ENCODE data around the gene UFM1. TPM values are rescaled to one million over a fixed set of nuclear protein-coding genes. Genes with fewer than 3 reads are reported as not detected.
"Not testable (repeated sequence)": the region's sequence is repeated elsewhere in the genome, so short reads cannot be mapped to it uniquely, and the experiment has no call there.

Gene UFM1
- total RNA-seq, 2 experiments from 2014 or later, result 46.7 to 47.1 TPM

DNA sequence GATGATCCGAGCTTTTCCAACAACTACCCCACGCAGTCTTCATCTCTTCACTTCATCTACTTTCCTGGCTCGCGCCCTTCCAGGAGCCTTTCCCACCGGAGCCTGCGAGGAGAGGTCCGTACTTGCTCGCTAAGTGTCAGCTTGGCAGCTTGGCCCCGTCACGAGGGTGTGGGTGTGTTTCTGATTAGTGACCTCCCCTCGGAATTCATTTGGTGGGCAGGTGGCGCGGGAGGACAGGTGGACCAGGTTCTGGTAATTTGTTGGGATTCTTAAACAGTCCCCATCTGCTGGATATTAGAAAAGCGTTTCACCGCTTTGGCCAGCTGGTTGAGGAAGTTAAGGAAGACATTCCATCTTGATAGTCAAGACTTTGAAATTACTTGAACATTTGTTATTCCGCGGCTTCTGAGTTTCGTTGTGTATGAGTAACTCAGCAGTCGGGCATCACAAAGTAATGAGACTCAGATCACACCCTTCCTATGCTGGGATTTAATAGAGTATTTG lies 515 bp downstream of the UFM1 start:
- peaks cover 30% of the 10 kb centered on the region for H3K4me1 Mint-ChIP-seq
- peaks cover 28% of the 10 kb centered on the region for H3K36me3 Mint-ChIP-seq
- H3K4me3 Mint-ChIP-seq, result peak overlapping the region; percentile 99
- no peaks in the 10 kb centered on the region for H3K9me3 Mint-ChIP-seq
- H3K27ac Mint-ChIP-seq, result peak overlapping the region; percentile 97
- DNase-seq, result peak; percentile 58
- no peaks in the 10 kb centered on the region for H3K27me3 Mint-ChIP-seq

GRCh38 chr13:38355595-38356119 lies 6.0 kb downstream of the UFM1 start:
- Mint-ChIP-seq H3K4me1 (peaks cover 32% of the 10 kb centered on the region), H3K9me3 (no peaks in the 10 kb centered on the region), H3K27ac (no peak overlapping the region), H3K4me3 (no peak overlapping the region), H3K27me3 (no peaks in the 10 kb centered on the region), H3K36me3 (peaks cover 33% of the 10 kb centered on the region)
- DNase-seq, result no peak

DNA sequence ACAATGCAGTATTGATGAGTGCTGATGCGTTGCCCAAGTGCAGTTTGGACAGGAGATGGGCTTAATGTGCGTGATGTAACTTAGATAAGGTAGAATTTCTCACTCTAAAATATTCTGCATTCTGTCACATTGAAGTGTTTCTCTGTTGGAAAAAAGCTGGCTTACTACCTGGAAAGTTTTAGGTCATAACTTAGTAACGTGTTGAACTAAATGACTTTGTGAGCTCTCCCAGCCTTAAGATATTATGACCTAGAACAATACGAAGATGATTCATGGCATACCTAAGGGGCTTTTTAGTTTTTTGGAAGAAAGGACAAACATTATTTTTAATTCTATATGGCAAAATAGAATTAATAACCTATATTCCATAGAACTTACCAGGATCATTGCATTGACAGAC lies 9.0 kb downstream of the UFM1 start:
- Mint-ChIP-seq H3K4me3 (no peak overlapping the region), H3K36me3 (peaks cover 30% of the 10 kb centered on the region), H3K9me3 (no peaks in the 10 kb centered on the region), H3K4me1 (peaks cover 11% of the 10 kb centered on the region), H3K27me3 (no peaks in the 10 kb centered on the region), H3K27ac (no peak overlapping the region)
- DNase-seq, result no peak

DNA sequence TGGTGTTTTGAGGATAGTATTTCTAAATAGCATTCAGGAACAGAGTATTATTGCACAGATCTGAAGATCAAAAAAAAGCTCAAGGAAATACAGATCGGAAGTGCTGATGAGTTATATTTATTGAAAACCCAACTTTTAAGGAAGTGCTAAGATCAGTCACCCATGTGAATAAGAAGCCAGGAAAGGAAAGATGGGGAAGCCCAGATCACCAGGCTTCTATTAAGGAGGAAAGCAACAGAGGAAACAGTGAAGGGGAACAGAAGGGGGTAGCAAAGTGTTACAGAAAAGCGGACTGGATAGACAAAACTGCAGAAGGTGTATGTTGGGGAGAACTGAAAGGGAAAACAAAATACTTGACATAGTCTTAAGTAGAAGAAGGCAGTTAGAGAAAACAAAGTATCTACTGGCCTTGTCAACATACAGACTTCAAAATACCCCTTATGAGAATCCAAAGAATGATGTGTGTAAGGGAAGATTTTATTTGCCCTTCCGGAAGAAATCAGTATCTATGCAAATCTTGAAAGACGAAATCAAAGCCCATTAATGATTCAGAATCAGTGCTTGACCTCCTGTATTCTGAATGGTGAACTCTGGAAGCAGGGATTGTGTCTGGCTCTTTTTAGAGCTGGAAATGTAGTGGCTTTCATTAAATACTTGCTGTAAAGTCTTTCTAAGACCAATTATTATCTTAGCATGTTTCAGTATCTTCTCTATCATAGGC lies 12.1 kb downstream of the UFM1 start:
- no peak for DNase-seq
- H3K4me3 Mint-ChIP-seq, result no peak overlapping the region
- H3K4me1 Mint-ChIP-seq, result peaks cover 4% of the 10 kb centered on the region
- H3K36me3 Mint-ChIP-seq, result peaks cover 27% of the 10 kb centered on the region
- H3K27me3 Mint-ChIP-seq, result no peaks in the 10 kb centered on the region
- H3K27ac Mint-ChIP-seq, result no peak overlapping the region
- no peaks in the 10 kb centered on the region for H3K9me3 Mint-ChIP-seq

GRCh38 chr13:38363219-38363618 lies 13.6 kb downstream of the UFM1 start:
- no peak for DNase-seq
- Mint-ChIP-seq H3K36me3 (peaks cover 27% of the 10 kb centered on the region), H3K27me3 (no peaks in the 10 kb centered on the region), H3K27ac (no peak overlapping the region), H3K4me3 (no peak overlapping the region), H3K9me3 (no peaks in the 10 kb centered on the region), H3K4me1 (peaks cover 7% of the 10 kb centered on the region)

DNA sequence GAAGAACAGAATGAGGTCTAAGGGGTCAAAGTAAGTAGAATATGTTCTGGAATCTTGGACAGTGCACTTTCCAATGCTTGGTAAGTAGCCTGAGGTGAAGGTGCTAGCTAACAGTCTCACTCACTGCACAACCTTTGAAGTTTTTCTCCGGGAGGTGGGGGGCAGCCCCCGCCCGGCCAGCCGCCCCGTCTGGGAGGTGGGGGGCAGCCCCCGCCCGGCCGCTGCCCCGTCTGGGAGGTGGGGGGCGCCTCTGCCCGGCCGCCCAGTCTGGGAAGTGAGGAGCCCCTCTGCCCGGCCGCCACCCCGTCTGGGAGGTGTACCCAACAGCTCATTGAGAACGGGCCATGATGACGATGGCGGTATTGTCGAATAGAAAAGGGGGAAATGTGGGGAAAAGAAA lies 14.1 kb downstream of the UFM1 start:
- H3K4me1 Mint-ChIP-seq, DNase-seq, H3K9me3 Mint-ChIP-seq, H3K27me3 Mint-ChIP-seq, H3K4me3 Mint-ChIP-seq, H3K27ac Mint-ChIP-seq: not testable (repeated sequence)
- H3K36me3 Mint-ChIP-seq, result peaks cover 26% of the 10 kb centered on the region

GRCh38 chr13:38365661-38366060 lies 16.0 kb downstream of the UFM1 start:
- H3K36me3 Mint-ChIP-seq, result peaks cover 23% of the 10 kb centered on the region
- H3K4me1 Mint-ChIP-seq, result peaks cover 3% of the 10 kb centered on the region
- H3K4me3 Mint-ChIP-seq, result no peak overlapping the region

GRCh38 chr13:38366954-38367645 lies 17.4 kb downstream of the UFM1 start:
- no peaks in the 10 kb centered on the region for H3K27me3 Mint-ChIP-seq
- H3K9me3 Mint-ChIP-seq, result no peaks in the 10 kb centered on the region
- H3K4me1 Mint-ChIP-seq, result peaks cover 3% of the 10 kb centered on the region
- H3K36me3 Mint-ChIP-seq, result peaks cover 12% of the 10 kb centered on the region
- no peak overlapping the region for H3K4me3 Mint-ChIP-seq
- DNase-seq, result no peak
- H3K27ac Mint-ChIP-seq, result no peak overlapping the region

More at GRCh38 chr13:38365661-38366060, 16.0 kb downstream of the UFM1 start:
- DNase-seq, result no peak
- H3K27me3 Mint-ChIP-seq, result no peaks in the 10 kb centered on the region
- H3K27ac Mint-ChIP-seq, result no peak overlapping the region
- no peaks in the 10 kb centered on the region for H3K9me3 Mint-ChIP-seq

DNA sequence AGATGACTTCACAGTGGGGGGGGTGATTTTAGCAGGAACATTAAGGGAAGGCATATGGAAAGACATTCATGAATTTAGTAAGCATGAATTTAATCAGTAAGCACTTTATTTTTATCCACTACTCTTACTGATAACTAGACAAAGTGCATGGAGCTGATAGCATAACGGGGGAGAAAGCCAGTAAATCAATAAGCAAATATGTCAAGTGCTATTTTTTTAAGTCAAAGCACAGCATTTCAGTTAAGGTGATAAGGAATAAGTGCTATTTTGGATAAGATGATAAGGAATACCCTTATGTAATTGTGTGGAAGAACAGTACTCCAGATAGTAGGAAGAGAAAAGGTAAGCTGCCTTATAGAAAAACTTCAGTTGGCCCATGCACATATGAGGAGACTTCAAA lies 19.4 kb downstream of the UFM1 start:
- Mint-ChIP-seq H3K27ac (no peak overlapping the region), H3K36me3 (peaks cover 7% of the 10 kb centered on the region), H3K9me3 (peaks cover 6% of the 10 kb centered on the region), H3K4me3 (no peak overlapping the region), H3K27me3 (no peaks in the 10 kb centered on the region), H3K4me1 (peaks cover 3% of the 10 kb centered on the region)
- no peak for DNase-seq

DNA sequence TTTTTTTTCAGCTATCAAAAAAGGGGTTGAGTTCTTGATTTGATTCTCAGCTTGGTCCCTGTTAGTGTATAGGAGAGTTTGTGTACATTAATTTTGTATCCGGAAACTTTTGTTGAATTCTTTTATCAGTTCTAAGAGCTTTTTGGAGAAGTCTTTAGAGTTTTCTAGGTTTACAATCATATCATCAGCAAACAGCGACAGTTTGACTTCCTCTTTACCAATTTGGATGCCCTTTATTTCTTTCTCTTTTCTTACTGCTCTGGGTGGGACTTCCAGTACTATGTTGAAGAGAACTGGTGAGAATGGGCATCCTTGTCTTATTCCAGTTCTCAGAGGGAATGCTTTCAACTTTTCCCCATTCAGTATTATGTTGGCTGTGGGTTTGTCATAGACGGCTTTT lies 20.4 kb downstream of the UFM1 start:
- not testable (repeated sequence) for H3K9me3 Mint-ChIP-seq, DNase-seq, H3K27me3 Mint-ChIP-seq, H3K4me3 Mint-ChIP-seq, H3K36me3 Mint-ChIP-seq, H3K27ac Mint-ChIP-seq, H3K4me1 Mint-ChIP-seq

DNA sequence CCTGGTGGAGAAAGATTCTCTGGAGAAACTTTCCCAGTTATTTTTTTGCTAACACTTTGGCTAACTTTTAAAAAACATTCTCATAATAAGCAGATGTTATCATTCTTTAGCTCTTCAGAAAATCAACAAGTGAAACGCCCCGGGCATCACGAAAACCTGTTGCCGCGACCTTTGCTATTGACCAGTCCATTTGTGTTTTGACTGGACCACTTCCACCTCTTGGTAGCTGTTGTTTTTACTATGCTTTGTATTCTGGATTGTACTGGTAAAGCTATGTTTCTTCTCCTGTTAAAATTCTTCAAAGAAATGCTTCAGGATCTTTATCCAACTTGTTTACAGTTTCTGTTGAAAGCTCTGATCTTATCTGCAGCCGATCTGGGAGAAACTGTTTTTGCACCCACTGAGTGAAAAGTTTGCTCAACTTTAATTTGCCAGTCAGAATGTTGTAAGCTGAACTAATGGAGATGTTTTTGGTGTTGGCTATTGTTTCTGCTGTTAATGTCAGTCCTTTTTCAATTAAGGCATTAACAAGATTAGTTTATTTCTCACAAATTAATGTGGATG lies 23.3 kb downstream of the UFM1 start:
- H3K27ac Mint-ChIP-seq, result no peak overlapping the region
- DNase-seq, result no peak
- peaks cover 3% of the 10 kb centered on the region for H3K36me3 Mint-ChIP-seq
- H3K27me3 Mint-ChIP-seq, result peaks cover 17% of the 10 kb centered on the region
- no peaks in the 10 kb centered on the region for H3K4me1 Mint-ChIP-seq
- H3K4me3 Mint-ChIP-seq, result no peak overlapping the region
- peaks cover 6% of the 10 kb centered on the region for H3K9me3 Mint-ChIP-seq

DNA sequence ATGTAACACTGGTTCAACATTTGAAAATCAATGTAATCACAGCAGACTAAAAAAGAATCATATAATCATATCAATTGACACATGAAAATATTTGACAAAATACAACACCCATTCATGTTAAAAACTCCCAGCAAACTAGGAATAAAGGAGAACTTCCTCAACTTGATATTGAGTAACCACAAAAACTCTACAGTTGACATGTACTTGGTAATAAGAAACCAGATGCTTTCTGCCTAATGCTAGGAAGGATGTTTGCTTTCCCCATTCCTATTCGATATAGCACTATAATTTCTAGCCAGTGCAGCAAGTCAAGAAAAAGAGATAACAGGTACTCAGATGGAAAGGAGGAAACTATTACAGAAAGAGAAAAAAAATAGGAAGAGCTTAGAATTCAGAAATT lies 26.9 kb downstream of the UFM1 start:
- peaks cover 3% of the 10 kb centered on the region for H3K36me3 Mint-ChIP-seq
- peaks cover 20% of the 10 kb centered on the region for H3K27me3 Mint-ChIP-seq
- no peaks in the 10 kb centered on the region for H3K4me1 Mint-ChIP-seq
- H3K9me3 Mint-ChIP-seq, result peaks cover 6% of the 10 kb centered on the region
- H3K27ac Mint-ChIP-seq, result no peak overlapping the region
- H3K4me3 Mint-ChIP-seq, result no peak overlapping the region
- DNase-seq, result no peak

DNA sequence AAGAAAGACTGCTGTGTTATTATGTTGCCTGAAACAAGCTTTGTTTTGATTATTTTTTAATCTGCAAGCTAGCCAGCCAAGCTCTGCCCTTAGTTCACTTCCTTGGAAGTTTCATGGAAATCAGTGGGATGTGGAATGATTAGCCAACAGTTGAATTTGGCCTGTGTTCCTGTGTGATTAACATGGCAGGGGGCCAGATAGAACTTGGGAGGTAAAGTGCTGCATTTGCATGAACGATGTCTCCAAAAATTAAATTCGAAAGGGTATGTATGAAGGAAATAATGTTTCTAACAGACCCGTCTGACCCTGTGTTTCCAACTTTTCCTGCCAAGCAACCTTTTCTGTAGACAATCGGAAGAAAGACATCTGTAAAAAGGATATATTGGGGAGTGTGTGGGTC lies 32.2 kb downstream of the UFM1 start:
- no peak overlapping the region for H3K4me3 Mint-ChIP-seq
- H3K4me1 Mint-ChIP-seq, result no peaks in the 10 kb centered on the region
- no peaks in the 10 kb centered on the region for H3K36me3 Mint-ChIP-seq
- H3K27me3 Mint-ChIP-seq, result peaks cover 4% of the 10 kb centered on the region
- no peak overlapping the region for H3K27ac Mint-ChIP-seq
- no peaks in the 10 kb centered on the region for H3K9me3 Mint-ChIP-seq
- DNase-seq, result no peak

DNA sequence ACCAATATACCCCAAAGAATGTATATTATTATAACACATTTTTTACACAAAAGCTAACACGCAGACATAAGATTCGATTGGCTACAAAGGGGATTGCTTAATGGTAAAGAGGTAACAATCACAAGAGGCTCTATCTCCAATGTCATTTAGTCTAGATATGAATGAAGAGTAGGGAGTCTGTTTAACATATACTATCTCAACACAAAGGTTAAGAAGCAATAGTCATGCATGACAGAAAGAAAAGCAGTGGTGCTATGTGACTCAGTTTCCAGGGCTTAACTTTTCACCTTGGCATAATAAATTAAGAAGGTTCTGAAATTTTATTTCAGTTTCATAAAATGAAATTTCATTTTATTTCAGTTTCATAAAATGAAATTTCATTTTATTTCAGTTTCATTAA lies 33.3 kb downstream of the UFM1 start:
- Mint-ChIP-seq H3K9me3 (no peaks in the 10 kb centered on the region), H3K27ac (no peak overlapping the region), H3K4me1 (no peaks in the 10 kb centered on the region), H3K36me3 (no peaks in the 10 kb centered on the region), H3K4me3 (no peak overlapping the region), H3K27me3 (peaks cover 8% of the 10 kb centered on the region)
- DNase-seq, result no peak

- no peak for DNase-seq
- Mint-ChIP-seq H3K4me3 (no peak overlapping the region), H3K9me3 (no peaks in the 10 kb centered on the region), H3K27me3 (peaks cover 4% of the 10 kb centered on the region), H3K27ac (no peak overlapping the region), H3K4me1 (no peaks in the 10 kb centered on the region), H3K36me3 (no peaks in the 10 kb centered on the region)
Observed at GRCh38 chr13:38384171-38384570, 34.5 kb downstream of the UFM1 start.
